ENCODE measurements around the gene ZNF469.

Gene ZNF469

DNA sequence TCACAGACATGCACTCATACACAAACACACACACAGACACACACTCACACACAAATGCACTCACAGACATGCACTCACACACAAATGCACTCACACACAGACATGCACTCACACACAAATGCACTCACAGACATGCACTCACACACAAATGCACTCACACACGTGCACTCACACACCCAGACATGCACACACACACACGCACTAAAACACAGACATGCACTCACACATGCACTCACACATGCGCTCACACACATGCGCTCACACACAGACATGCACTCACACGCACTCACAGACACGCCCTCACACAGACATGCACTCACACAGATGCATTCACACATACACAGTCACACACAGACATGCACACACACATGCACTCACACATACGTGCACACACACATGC is 2.7 kb upstream of the ZNF469 start:
- no peak for DNase-seq

DNA sequence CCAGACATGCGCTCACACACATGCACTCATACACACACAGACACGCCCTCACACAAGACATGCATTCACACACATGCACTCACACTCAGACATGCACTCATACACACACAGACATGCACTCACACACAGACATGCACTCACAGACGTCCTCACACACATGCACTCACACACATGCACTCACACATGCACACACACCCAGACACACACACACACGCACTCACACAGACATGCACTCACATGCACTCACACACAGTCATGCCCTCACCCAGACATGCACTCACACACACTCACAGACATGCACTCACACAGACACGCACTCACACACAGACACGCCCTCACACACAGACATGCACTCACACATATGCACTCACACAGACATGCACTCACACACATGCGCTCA is 2.1 kb upstream of the ZNF469 start:
- no peak for DNase-seq

DNA sequence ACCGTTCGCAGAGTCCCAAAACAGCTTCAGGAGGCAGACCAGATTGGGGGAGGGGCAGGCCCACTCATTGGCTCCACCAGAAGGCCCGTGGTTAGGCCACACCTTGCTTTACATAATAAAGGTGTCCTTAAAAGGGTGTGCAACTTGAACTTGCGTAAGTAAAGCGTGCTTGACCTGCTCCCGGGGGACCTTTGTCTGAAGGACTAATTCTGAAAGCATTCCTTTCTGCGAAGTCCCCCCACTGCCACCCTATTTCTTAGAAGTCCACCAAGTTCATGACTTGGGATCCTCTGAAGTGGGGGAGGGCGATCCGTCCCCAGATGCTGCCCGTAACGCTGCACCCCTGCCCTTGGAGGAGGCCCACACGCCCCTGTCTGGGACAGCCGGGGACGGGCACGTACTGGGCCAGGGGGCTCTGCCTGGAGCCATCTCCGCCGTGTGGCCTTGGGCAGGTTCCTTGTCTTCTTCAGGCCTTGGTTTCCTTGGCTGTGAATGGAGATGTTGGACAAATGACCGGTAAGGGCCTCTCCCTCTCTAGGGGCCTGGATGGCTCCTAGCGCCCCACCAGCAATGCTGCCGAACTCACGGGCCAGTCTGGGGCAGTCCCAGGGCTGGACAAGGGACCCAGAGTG is 823 bp upstream of the ZNF469 start:
- no peak for DNase-seq

DNA sequence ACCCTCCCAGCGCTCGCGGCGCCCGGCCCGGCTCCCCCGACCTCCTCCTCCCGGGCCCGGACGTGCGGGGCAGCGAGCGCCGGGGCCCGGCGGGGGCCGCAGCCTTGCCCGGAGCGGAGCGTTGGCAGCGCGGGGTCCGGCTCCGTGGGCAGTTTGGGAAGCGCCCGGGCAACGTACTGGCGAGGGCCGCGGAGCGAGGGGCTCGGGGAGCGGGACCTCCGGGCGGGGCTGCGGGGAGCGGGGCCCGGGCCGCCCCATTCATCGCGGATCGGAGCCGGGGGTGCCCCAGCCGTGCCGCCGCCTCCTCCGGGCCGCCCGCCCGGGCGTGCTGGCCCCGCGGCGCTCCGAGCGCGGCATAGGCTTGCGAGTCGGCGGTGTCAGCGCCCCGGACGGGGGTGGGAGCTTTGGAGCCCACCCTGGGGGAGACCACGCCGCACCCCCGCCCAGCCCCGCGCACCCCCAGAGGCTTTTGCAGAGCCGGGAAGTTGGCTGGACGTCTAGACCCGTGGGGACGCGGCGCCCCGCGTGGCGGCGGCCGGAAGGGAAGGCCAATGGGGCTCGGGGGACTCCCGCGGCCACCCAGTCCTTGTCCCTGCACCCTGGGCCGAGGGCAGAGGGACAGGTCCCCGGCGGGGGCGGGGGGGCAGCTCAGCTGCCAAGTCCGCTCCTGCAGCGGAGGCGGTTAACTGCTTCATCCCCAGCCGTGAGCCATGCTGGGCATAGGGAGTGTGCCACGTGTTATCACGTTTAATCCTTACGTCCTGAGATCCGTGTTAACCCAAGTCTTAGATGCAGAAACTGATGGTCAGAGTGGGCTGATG is 852 bp downstream of the ZNF469 start:
- no peak for DNase-seq

DNA sequence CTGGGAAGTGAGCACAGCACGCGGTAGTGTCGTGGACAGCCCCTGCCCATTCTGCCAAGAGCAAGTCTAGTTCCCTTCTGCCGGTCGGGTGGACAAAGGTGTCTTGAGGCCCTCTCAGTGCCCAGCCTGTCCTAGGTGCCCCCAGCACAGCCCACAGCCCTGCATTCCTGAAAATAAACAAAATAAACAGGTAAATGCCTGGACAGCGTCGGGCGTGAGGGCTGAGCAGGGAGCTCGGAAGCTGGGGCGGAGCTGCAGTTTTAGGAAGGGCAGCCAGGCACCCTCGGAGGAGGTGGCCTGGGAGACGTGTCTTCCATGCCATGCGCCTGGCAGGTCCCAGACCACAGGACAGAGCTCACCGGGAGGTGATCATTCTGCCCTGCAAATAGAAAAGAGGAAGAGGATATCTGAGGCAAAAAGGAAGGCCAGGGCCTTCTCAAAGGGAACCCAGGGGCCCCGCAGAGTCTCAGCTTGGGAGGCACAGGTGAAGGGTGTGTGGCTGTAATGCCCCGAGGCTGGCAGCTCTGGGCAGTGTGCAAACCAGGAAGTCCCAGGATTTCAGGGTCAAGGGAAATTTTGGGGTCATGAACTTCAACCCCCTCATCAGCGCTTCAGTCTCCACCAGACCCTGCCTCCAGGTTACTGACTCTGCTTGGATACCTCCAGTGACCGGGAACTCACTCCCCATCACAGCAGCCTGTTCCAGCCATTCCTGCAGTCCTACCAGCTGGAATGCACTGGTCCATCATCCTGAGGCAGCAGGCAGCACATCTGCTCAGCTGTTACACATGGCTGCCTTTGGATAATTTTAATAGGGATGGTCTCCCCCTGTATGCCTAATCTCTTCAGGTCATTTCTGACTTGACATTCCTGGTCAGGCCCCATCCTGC is 1.7 kb downstream of the ZNF469 start:
- DNase-seq = no peak

DNA sequence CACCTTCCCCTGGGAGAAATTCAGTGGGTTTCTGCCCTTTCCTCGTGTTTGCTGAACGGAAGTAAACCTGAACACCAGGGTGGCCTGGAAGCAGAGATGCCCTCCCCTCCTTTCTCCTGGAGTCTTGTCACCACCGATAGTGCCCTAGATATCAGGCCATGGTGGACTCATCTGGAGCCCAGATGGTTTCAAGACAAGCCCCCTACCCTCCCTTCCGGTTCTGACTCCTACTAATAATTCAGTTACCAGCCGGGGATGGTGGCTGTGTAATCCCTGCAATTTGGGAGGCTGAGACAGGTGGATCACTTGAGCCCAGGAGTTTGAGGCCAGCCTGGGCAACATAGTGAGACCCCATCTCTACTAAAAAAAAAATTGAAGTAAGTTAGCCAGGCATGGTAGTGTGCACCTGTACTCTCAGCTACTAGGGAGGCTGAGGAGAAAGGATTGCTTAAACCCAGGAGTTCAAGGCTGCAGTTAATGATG is 2.4 kb downstream of the ZNF469 start:
- no peak for DNase-seq

DNA sequence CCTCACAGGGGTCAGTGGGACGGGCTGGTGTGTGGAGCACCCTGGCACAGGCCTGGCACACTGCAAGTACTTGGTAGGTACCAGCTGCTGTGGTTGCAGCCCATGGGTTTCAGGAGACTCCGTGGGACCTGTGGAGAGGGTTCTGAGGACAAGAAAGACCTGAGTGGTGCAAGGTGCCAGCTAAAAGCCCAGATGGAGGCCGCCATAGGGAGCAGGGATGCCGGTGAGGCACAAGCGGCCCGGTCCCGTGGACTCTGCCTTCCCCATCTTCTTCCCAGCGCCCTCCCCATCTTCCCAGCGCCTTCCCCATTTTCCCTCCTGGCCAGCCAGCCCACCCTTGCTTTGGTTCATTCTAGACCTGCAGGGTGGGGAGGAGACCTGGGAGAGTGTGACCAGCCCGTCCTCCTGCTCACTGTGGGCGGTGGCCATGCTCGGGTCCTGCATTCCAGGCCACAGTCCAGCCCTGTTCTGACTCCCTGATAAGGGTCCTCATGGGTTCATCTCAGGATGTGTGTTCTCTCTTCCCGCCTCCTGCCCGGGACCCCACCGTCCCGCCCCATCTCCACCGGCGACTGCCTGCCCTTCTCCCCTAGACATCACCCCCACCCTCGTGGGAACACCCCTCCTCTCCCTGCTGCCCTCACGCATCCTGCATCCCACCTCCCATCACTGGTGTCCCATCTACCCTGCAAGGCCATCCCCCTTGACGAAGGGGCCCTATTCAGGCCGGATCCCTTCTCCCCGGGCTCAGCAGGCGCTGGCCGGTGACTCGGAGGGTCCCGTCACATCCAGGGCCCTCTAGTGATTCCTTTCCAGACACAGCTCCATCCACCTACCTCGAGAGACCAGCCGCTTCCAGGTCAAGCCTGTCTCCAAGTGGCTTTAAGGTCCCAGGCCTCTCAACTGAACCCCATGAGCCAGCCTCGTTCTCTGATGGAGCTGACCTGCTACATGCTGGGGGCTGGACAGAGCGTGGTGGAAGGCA is 3.4 kb downstream of the ZNF469 start:
- no peak for DNase-seq

DNA sequence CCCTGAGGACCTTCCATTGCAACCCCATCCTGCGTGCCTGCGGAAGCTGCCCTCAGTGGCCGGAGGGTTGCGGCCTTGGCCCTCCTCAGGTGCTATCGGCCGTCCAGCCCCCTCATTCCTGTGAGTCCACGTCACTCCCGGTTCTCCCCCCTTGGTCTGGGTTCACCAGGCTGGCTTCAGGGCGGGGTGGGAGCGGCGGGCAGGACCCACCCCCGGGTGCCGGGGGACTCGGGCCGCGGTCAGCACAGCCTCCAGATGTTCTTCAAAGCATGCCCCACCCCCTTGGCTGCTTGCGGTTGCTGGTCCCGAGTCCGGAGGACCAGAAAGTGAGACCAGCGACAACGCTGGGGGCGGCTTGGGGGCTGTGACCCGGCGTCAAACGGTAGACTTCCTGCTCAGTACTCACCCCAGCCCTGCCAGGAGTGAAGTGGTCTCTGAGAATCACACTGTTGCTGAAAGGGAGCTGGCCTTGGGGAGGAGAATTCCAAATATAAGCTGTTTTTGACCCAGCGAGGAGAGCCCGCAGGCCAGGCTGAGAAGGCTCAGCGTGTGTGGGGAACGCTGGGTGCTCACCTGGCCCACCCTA is 4.5 kb downstream of the ZNF469 start:
- no peak for DNase-seq

DNA sequence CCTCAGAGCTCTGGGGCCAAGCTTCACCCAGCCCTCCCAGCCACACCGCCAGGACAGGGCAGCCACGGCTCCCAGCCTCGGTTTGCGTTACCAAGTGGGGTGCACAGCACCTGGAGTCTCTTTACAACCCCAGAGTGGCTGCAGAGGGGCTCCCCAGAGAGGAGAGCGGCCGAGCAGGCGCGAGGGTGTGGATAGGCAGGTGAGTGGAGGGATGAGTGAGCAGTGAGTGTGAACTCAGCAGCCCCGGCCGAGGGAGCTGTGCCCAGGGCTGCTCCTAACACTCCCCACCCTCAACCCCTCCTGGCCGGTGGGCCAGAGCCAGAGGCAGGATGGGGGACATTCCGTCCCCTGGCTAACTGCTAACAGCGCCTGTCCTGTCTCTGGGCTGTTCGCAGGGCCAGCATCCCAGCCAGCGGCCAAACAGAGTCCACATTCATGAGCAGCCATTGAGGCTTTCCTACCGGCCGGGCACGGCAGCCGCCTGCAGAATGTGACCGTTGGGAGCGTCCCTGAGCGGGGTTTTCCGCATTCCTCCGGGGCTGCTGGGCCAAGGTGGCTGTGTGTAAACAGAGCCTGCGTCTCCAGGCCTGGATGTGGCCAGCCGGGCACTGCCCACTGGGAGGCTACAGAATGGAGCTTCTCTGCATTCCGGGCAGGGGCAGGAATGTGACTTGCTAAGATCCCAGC is 5.3 kb downstream of the ZNF469 start:
- DNase-seq = no peak

DNA sequence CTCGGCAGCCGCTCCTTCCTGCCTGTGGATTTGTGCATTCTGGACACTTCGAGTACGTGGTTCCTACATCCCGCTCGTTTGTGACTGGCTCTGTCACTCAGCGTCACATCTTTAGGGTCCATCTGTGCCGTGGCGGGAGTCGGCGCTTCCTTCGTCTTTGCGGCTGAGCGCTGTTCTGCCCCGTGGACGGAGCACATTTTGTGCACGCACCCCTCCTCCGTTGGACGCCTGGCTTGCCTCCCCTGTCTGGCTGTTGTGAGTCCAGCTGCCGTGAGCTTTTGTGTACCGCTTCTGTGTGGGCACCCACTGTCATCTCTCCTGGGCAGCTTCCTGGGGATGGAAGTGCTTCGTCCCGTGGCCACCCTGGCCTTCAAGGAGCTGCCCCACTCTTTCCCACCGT is 6.4 kb downstream of the ZNF469 start:
- DNase-seq = no peak

DNA sequence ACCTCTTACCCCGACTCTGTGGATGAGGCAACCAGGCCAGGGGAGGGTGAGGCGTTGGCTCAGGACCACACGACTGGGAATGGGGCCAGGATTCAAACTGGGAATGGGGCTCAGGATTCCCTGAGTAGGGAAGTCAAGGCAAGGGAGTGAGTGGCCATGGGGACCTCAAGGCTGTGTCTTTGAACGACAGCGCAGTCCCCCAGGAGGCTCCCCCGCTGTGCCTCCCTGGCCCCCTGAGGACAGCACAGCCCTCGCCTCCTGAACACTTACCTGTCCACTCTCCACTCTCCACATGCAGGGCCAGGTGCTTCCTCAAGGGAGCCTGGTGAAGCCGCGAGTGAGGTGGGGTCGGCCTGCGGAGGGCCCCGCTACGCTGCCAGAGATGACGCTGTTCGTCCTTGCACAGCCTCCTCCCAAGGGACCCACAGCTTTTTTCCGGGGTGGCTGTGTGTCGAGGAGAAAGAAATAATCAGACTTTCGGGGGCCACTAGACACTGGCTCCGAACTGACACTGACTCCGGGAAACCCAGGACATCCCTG is 6.9 kb downstream of the ZNF469 start:
- no peak for DNase-seq

DNA sequence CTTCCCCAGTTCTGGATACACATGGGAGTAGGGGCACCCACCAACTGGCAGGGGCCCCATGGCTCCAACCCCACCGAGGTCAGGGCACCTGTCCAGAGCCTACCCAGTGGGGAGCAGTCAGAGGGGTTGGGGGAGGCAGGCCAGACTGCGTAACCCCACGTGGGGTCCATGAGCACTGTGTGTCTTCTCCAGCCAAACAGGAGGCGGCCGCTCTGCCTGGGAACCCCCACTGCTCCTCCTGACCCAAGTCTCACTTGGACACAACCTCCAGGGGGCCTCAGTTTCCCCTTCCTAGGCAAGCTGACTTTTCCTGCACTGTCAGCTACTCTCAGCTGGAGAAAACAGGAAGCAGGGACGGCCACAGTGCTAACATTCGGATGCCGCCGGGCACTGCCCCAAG is 7.5 kb downstream of the ZNF469 start:
- DNase-seq = no peak

DNA sequence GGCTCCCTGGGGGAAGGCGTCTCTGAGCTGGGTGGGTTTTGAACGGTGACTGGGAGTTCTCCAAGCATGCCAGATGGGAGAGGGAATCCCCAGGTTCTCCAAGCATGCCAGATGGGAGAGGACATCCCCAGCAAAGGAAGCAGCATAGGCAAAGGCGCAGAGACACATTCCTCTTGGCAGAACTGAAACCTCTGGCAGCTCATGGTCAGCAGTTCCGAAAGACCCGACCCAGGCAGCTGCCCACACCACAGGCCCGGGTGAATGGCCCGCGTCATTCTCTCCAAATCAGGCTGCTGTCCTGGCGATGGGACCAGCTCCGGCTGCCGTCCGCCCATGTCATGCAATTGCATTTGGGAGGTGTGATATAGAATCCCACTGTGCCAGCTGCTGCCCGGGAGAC is 8.0 kb downstream of the ZNF469 start:
- DNase-seq = no peak

DNA sequence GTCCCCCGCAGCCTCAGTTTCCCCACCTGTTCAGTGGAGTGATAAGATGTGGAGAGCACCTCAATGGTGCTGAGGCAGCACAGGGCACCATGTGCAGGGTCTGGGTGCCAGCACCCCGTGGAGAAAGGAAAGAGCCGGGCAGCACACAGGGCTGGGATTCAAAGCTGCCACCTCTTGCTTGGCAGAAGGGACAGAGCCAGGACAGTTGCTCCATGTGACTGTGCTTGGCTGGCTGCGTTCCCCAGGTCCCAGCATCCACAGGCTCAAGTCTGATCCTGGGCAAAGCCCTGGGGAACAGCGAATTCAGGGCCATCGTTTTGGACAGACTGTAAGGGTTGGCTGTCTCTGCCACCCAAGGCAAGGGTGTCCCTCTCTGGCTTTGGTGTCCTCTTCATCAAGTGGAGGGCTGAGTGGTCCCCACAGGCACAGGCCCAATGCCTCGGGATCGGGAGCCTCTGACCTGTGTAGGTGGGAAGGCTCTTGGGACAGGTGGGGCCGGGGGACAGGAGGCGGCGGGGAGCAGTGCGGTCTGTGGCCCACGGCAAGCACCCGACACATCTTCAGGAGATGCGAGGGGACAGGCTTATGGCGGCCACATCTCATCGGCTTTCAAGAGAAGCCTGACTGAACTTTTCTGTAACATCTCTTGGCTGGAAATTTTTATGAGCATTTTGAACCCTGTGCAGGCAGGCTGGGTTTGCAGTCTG is 8.5 kb downstream of the ZNF469 start:
- DNase-seq = no peak

DNA sequence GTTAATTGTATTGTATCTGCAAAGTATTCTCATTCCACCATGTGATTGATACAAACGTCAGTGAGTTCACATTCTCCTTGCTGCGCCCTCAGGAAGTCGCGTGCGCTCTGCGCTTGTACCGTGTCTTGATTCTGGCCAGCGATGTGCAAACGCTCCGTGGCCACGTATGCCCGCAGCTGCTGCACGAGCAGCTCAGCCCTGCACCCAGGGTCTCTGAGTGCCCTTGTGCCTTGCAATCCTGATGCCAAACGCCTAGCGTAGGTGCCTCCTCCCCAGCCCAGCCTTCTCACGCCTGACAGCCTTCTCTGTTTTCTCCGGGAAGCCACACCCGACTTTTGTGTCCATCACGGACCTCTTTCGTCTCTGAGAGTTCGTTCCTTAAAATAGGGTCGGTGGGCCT is 9.4 kb downstream of the ZNF469 start:
- DNase-seq = no peak

DNA sequence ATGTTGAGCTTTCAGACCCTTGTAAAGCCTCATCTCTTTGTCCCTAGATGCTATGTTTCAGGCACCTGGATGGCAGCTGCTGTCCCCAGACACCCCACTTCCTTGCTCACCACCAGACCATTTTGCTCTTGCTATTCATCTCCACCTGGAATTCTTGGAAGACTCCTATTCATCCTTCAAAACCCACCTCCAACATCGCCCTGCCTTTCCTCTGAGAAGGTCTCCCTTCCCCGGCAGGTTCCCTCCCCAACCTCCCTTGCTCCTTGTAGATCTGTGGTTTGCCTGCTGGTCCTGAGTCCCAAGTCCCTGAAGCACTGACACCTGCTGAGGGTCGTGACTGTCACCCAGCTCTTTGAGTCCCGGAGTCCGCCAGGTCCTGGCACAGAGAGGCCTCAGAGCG is 9.9 kb downstream of the ZNF469 start:
- no peak for DNase-seq

DNA sequence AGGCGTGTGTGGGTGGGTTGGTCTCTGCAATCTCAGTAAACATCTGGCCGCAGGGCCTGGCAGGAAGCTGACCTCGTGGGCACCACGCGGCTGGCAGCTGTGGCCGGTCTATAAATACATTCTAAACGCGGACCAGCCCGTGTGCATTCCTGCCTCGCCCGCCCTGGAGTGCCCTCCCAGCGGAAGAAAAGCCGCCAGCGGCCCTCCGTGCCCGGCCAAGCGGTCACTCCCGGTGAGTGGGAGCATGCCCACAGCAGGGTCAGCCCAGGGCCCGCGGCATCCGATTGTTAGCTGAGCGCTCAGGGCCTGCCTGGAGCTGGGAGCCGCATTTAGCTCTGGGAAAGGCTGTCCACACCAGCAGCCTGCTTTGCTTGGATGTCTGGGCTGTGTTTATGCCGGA is 10.3 kb downstream of the ZNF469 start:
- no peak for DNase-seq

DNA sequence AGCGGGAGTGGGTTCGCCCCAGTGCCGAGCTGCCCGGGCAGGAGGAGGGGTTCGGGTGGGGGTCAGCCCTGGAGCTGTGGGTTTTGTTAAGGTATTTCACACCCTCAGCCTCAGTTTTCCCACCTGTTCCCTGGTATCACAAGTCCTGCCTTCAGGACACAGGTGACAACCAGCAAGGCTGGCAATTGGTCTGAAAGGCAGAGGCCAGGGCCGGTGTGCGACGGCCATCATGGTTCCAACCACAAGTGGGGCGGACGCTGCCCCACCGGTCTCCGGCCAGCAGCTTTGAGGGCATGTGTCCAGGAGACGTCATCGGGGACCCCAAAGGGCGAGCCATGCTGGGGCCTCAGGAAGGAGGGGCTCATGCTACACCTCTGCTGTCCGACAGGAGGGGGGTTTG is 10.8 kb downstream of the ZNF469 start:
- DNase-seq = no peak

DNA sequence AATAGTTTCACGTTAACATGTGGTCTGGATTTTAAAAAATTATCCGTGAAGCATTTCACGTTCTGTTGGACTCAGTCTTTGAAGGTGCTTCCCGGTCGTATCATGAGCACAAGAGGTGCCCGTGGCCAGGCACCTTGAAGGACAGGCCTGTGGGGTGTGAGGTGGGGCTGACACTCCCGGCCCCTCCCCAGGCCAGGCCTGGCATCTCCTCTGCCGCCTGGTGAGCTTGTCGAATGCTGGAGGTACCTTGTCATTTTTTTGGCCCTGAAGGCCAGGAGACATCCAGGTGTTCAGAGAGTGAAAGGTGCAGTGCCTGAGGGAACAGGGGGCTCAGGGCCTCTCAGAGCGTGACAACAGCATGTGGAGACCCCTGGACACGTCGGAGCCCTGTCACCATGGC is 11.7 kb downstream of the ZNF469 start:
- DNase-seq = no peak

Measured in NCI-H187 (cell line).